Measurements from ENCODE around the gene CDK5RAP1. TPM values are rescaled to one million over a fixed set of nuclear protein-coding genes. Genes with fewer than 3 reads are reported as not detected.

The CDK5RAP1 gene
- total and polyA plus RNA-seq, 9 of the 15 experiments (the other 6 are each of a cell fraction or from before 2014, with no cell fraction given): 41.6 to 127 (median 58.3) TPM

GRCh38 chr20:33411242-33411641, 9.9 kb upstream of the CDK5RAP1 start:
- Histone ChIP-seq H3K27ac (ENCODE audit: extremely low read depth, low read depth, low read length) (no peak overlapping the region), H3K36me3 (ENCODE audit: control insufficient read depth, insufficient read depth, low read length) (peaks cover 60% of the 10 kb centered on the region), H3K4me1 (replicated peaks in 1 of 2; ENCODE audit: control insufficient read depth in 2 of 2, insufficient read depth in 2 of 2, low read length in 2 of 2) (peaks cover 0 to 15% of the 10 kb centered on the region in 2 experiments; a peak in 1 of 5 replicates), H3K9ac (ENCODE audit: insufficient read depth in 1 of 2, low read depth in 2 of 2, low read length in 2 of 2) (no peak overlapping the region; a peak in 1 of 4 replicates), H3K9me1 (ENCODE audit: control insufficient read depth, insufficient read depth, low read length) (no peaks in the 10 kb centered on the region), H3K4me3 (no peak overlapping the region), H3K9me3 (replicated peaks; ENCODE audit: control insufficient read depth, insufficient read depth, low read depth, low read length) (no peaks in the 10 kb centered on the region), H2AFZ (ENCODE audit: low read depth, low read length) (no peak overlapping the region), H4K20me1 (replicated peaks; ENCODE audit: control insufficient read depth, insufficient read depth, low read length) (no peaks in the 10 kb centered on the region), H3K4me2 (ENCODE audit: insufficient read depth, low read length) (no peak overlapping the region), H3K27me3 (ENCODE audit: control insufficient read depth in 2 of 2, insufficient read depth in 2 of 2, low read length in 2 of 2) (no peaks in the 10 kb centered on the region), H3K79me2 (ENCODE audit: control insufficient read depth, insufficient read depth, low read length) (no peaks in the 10 kb centered on the region)
- POLR2A ChIA-PET: interaction anchor here (0.6 to 2.0 kb wide), 5 partner anchors 8 to 123 kb away, joined by 3 to 9 read pairs (median 4); partner anchors contain the start of gene CDK5RAP1
- 83% methylated on average over 6 of the region's 7 CpGs for WGBS (ENCODE audit: insufficient coverage, low coverage, missing lambda C conversion rate)
- DNase-seq (ENCODE audit: extremely low read depth in 1 of 4, low spot score in 3 of 4) (no peak), FAIRE-seq (no peak), ATAC-seq (no peak)
- intact Hi-C loops (cut with micrococcal nuclease): no loop called here
- CTCF ChIA-PET (ENCODE audit: low intra/inter-chr PET ratio): interaction anchor here (0.6 kb wide), 1 partner anchor 418 kb away, joined by 3 read pairs; no protein-coding TSS in a partner anchor
- no TSS peak for BruUV-seq (replicated peaks)
- no peak for TF ChIP-seq SMARCE1 (IDR thresholded peaks at IDR 0.05)
- TF ChIP-seq ZNF778 (CRISPR knock-in tag; IDR thresholded peaks at IDR 0.05): no peak
- no peak for TF ChIP-seq ZNF217 (CRISPR knock-in tag; IDR thresholded peaks at IDR 0.05)
- TF ChIP-seq CBFB (CRISPR knock-in tag; IDR thresholded peaks at IDR 0.05): no peak
- no peak for TF ChIP-seq SNRNP70 (optimal IDR thresholded peaks at IDR 0.05; ENCODE audit: low read depth, low read length)
- no peak for TF ChIP-seq CBFA2T2 (conservative IDR thresholded peaks at IDR 0.05)
- in situ Hi-C loops (cut with MboI): loop anchor here (10.0 kb wide), 1 partner anchor 244 kb away; no protein-coding TSS in a partner anchor
